Lower leg skin (tissue), 3 donors: ENCODE data around the gene SART1.
"Not testable (repeated sequence)": the region's sequence is repeated elsewhere in the genome, so short reads cannot be mapped to it uniquely, and the experiment has no call there.

Experiments
- CTCF ChIP-seq, 3 donors: fragments of 450-650 bp; IDR thresholded peaks; one replicate each; pipeline ENCODE4 v1.5.1; 2016; ENCODE audit warnings: antibody characterized with exemption in 3 of 3, mild to moderate bottlenecking in 3 of 3, moderate library complexity in 2 of 3
- POLR2A ChIP-seq, 2 donors: fragments of 450-650 bp; IDR thresholded peaks; one replicate each; pipeline ENCODE4 v1.6.1; 2016 to 2017; ENCODE audit warnings: antibody characterized with exemption in 2 of 2, mild to moderate bottlenecking in 1 of 2, moderate library complexity in 1 of 2

- TF ChIP-seq CTCF, POLR2A (IDR thresholded peaks at IDR 0.05): not testable (repeated sequence)
Measured at GRCh38 chr11:66010036-66010435, 48.5 kb downstream of the SART1 start.
